OCI-LY3 (cell line): Measurements from ENCODE around the gene WDR31.
"Not testable (repeated sequence)": the region's sequence is repeated elsewhere in the genome, so short reads cannot be mapped to it uniquely, and the experiment has no call there.

Experiments
- H2AFZ ChIP-seq: fragments of 200-600, 300-600 bp; shearing (Covaris generic); 2 replicates; pipeline ENCODE4 v1.6.0; 2014; ENCODE audit warnings: antibody characterized with exemption, low read depth, low read length
- H3K27ac ChIP-seq: fragments of 200-600, 300-600 bp; sonication (generic); 2 replicates; pipeline ENCODE4 v1.5.1; 2014; ENCODE audit warnings: mild to moderate bottlenecking, low read length, moderate library complexity, mixed read lengths
- H3K27me3 ChIP-seq: fragments of 200-600, 300-600 bp; sonication (generic); 2 replicates; pipeline ENCODE4 v1.6.1; 2014; ENCODE audit warnings: low read depth, low read length, mixed read lengths
- H3K36me3 ChIP-seq: fragments of 200-600, 300-600 bp; sonication (generic); replicated peaks from 2 replicates; pipeline ENCODE3; 2014; ENCODE audit warnings: low read depth, low read length, mixed read lengths
- H3K4me1 ChIP-seq: fragments of 300-600, 200-600 bp; sonication (generic); 2 replicates; pipeline ENCODE4 v1.6.1; 2014; ENCODE audit warnings: low read length, mixed read lengths
- H3K4me2 ChIP-seq: fragments of 200-600, 300-600 bp; sonication (generic); 2 replicates; pipeline ENCODE4 v1.6.1; 2014; ENCODE audit warnings: low read length, mixed read lengths
- H3K4me3 ChIP-seq: fragments of 300-600, 200-600 bp; sonication (generic); 2 replicates; pipeline ENCODE4 v1.5.1; 2014; ENCODE audit warnings: antibody characterized with exemption, mild to moderate bottlenecking, low read length, moderate library complexity
- H3K79me2 ChIP-seq: fragments of 300-600, 200-600 bp; shearing (Covaris generic); 2 replicates; pipeline ENCODE4 v1.6.1; 2014; ENCODE audit warnings: mild to moderate bottlenecking, low read length, mixed read lengths
- H3K9ac ChIP-seq: fragments of 300-600, 200-600 bp; shearing (Covaris generic); 2 replicates; pipeline ENCODE4 v1.6.0; 2014; ENCODE audit warnings: mild to moderate bottlenecking, low read length, moderate library complexity
- H3K9me3 ChIP-seq: fragments of 200-600, 300-600 bp; shearing (Covaris generic); 2 replicates; pipeline ENCODE4 v1.6.1; 2014; ENCODE audit warnings: low read length, mixed read lengths; ENCODE audit not compliant: insufficient read depth
- H4K20me1 ChIP-seq: fragments of 200-600, 300-600 bp; sonication (generic); 2 replicates; pipeline ENCODE4 v1.6.1; 2016; ENCODE audit warnings: low read length, mixed read lengths; ENCODE audit not compliant: insufficient read depth
- EZH2phosphoT487 ChIP-seq: fragments of 200-600 bp; shearing (Covaris generic); IDR thresholded peaks from 2 replicates; pipeline ENCODE4 v1.6.1; 2018; ENCODE audit warnings: antibody characterized with exemption, mixed run types, low read depth
- TF ChIP-seq, protein P1 (sequence below): fragments of 200-600, 300-600 bp; sonication (generic); IDR thresholded peaks from 2 replicates; pipeline ENCODE4 v1.5.1; 2014; ENCODE audit warnings: antibody characterized with exemption, low read length, low read depth

The WDR31 gene

GRCh38 chr9:113368982-113369854, 29.1 kb upstream of the WDR31 start:
- H3K4me1 ChIP-seq, result no peaks in the 10 kb centered on the region
- H3K36me3 ChIP-seq, result peaks cover 20% of the 10 kb centered on the region
- TF ChIP-seq, protein P1, sequence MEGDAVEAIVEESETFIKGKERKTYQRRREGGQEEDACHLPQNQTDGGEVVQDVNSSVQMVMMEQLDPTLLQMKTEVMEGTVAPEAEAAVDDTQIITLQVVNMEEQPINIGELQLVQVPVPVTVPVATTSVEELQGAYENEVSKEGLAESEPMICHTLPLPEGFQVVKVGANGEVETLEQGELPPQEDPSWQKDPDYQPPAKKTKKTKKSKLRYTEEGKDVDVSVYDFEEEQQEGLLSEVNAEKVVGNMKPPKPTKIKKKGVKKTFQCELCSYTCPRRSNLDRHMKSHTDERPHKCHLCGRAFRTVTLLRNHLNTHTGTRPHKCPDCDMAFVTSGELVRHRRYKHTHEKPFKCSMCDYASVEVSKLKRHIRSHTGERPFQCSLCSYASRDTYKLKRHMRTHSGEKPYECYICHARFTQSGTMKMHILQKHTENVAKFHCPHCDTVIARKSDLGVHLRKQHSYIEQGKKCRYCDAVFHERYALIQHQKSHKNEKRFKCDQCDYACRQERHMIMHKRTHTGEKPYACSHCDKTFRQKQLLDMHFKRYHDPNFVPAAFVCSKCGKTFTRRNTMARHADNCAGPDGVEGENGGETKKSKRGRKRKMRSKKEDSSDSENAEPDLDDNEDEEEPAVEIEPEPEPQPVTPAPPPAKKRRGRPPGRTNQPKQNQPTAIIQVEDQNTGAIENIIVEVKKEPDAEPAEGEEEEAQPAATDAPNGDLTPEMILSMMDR, result no peak
- no peak for TF ChIP-seq EZH2phosphoT487
- no peak overlapping the region for H2AFZ ChIP-seq
- H3K4me2 ChIP-seq, result no peak overlapping the region
- H3K27ac ChIP-seq, result no peak overlapping the region
- H3K4me3 ChIP-seq, result no peak overlapping the region
- H4K20me1 ChIP-seq, result no peaks in the 10 kb centered on the region; the same call in 1 of the 2 replicates
- H3K9me3 ChIP-seq, result no peaks in the 10 kb centered on the region
- no peaks in the 10 kb centered on the region for H3K79me2 ChIP-seq
- no peak overlapping the region for H3K9ac ChIP-seq
- H3K27me3 ChIP-seq, result no peaks in the 10 kb centered on the region

GRCh38 chr9:113368348-113368981, 28.4 kb upstream of the WDR31 start:
- Histone ChIP-seq H3K9me3 (no peaks in the 10 kb centered on the region), H3K27me3 (no peaks in the 10 kb centered on the region), H3K79me2 (no peaks in the 10 kb centered on the region), H3K9ac (no peak overlapping the region), H3K27ac (no peak overlapping the region), H3K36me3 (peaks cover 13% of the 10 kb centered on the region), H3K4me2 (no peak overlapping the region), H2AFZ (no peak overlapping the region), H4K20me1 (no peaks in the 10 kb centered on the region; the same call in 1 of the 2 replicates), H3K4me1 (no peaks in the 10 kb centered on the region), H3K4me3 (no peak overlapping the region)
- TF ChIP-seq, protein P1, result no peak
- no peak for TF ChIP-seq EZH2phosphoT487

GRCh38 chr9:113365652-113366051, 25.6 kb upstream of the WDR31 start:
- H3K79me2 ChIP-seq, H3K4me1 ChIP-seq, H3K27ac ChIP-seq, H3K4me2 ChIP-seq, H2AFZ ChIP-seq, H4K20me1 ChIP-seq, H3K9ac ChIP-seq, H3K9me3 ChIP-seq, H3K36me3 ChIP-seq, H3K4me3 ChIP-seq, H3K27me3 ChIP-seq: not testable (repeated sequence)

DNA sequence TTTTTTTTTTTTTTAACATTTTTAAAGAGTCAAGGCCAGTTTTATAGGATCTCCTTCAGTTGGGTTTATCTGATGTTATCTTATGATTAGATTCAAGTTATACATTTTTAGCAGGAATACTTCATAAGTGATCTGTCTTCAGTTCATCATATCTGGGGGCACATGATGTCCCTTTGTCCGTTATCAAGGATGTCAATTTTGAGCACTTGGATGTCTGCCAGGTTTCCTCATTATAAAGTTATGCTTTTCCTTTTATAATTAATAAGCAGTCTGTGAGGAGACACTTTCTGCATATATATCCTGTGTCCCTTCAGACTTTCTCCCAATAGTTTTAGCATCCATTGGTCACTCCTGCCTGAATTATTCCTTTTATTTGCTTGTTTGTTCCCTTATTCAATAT, 24.9 kb upstream of the WDR31 start:
- Histone ChIP-seq H4K20me1 (no peaks in the 10 kb centered on the region), H3K4me3 (no peak overlapping the region), H3K79me2 (no peaks in the 10 kb centered on the region), H3K27ac (no peak overlapping the region), H3K36me3 (no peaks in the 10 kb centered on the region), H3K9me3 (no peaks in the 10 kb centered on the region), H3K27me3 (no peaks in the 10 kb centered on the region), H3K9ac (no peak overlapping the region), H2AFZ (no peak overlapping the region), H3K4me2 (no peak overlapping the region), H3K4me1 (no peaks in the 10 kb centered on the region)
- TF ChIP-seq, protein P1, result no peak
- no peak for TF ChIP-seq EZH2phosphoT487
